CD4-positive, alpha-beta T cell treated with Interleukin-17A for 4 hours (primary cell): ENCODE results near the gene CTNNA2.

Experiments
- DNase-seq: peaks from one replicate; pipeline ENCODE4 v3.0.0-alpha.2; 2020; ENCODE audit warnings: mixed read lengths

CTNNA2 gene

GRCh38 chr2:79512442-79513401 is at the start of gene CTNNA2:
Gene CTNNA2 (plus strand): TSS chr2:79513051.
- no peak for DNase-seq

DNA sequence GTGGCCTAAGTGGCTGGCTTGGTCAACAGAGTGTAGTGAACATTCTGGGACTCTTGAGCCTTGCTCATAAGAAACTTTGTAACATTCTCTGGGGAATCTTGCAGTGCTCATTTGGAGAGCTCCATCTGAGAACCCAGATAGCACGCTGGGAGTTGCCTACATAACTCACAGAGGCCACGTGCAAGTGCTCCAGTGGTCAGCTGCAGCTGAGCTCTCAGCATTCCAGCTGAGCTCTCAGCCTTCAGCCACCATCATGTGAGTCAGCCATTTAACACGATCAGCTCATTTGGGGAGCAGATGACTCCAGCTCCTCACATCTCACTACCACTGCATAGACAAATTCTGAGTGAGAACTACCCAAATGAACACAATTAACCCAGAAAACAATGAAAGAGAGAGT is 25.5 kb upstream of the CTNNA2 start:
- DNase-seq, result no peak

DNA sequence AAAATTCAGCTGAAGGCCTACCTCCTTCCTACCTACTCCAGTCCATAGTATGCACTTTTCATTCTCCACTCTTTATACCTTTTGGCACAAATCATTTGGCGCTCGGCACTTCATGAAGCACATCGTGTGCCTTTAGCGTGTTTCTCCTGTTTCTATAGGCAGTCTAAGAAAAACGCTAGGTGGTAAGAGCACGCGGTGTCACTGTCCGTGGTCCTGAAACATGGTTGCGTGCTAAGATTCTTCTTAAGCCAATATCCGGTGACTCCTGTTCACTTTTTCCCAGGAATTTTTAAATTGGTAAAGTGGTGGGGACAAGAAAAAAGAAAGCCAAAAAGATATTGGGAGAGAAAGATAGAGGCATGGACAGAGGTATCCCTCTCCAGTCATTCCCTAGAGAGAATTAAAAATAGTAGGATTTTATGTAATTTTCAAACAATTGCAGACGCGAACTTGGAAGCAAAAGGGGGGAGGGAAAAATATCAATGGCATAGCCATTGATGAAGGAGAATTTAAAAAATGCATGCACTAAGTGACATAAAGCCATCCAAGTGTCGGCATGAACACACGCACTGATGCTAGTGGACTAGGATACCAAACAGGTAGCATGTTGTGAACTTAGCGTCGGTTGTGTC is 1.4 kb upstream of the CTNNA2 start:
- no peak for DNase-seq

DNA sequence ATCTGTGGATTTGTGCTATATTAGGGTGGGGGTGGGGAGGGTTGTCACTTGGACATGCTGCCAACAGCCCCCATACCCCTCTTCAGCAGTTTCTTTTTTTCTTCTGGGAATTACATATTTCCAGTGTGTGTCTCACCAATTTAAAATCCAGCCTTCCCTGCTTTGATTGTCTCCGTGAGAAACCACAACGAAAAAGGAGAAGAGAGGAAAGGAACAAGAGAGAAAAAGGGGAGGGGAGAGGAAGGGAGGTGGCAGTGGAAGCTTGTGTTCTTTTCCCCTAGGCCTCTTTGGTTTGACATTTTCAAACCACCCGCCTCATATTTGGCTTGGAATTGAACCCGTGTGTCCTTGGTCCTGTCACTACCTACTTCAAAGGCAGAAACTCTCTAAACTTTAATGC is 860 bp downstream of the CTNNA2 start:
- DNase-seq, result no peak

- no peak for DNase-seq
Measured at GRCh38 chr2:79529636-79530035, 16.8 kb downstream of the CTNNA2 start.

GRCh38 chr2:79530443-79530842 is 17.6 kb downstream of the CTNNA2 start:
- no peak for DNase-seq

- DNase-seq, result no peak
Measured at GRCh38 chr2:79547568-79547967, 34.7 kb downstream of the CTNNA2 start.

DNA sequence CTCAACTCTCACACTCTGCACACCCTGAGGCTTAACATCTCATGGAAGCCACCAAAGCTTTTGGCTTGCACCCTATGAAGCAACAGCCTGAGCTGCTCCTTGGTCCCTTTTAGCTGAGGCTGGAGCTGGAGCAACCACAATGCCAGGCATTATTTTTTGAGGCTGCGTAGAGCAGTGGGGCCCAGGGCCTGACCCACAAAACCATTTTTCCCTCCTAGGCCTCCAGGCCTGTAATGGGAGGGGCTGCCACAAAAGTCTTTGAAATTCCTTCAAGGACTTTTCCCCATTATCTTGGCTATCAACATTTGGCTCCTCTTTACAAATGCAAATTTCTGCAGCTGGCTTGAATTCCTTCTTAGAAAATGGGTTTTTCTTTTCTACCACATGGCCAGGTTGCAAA is 39.8 kb downstream of the CTNNA2 start:
- DNase-seq, result no peak

GRCh38 chr2:79554899-79555298 is 42.0 kb downstream of the CTNNA2 start:
- no peak for DNase-seq

DNA sequence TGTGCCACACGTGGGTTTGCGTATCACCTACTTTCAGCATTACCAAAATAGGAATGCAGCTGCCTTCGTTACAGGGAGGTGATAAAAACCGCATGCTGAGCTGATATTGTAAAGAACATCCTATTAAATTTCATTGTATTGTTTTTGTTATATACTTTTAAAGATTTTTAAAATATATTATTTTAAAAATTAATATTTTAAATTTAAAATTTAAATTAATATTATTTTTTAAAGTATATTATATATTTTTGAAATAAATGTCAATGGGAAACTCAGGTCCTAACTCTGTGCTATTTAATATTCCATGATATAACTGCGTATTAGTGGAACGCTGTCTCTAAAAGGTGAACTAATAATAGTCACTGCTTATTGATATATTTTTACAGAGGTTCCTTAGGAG is 51.2 kb downstream of the CTNNA2 start:
- DNase-seq, result no peak

DNA sequence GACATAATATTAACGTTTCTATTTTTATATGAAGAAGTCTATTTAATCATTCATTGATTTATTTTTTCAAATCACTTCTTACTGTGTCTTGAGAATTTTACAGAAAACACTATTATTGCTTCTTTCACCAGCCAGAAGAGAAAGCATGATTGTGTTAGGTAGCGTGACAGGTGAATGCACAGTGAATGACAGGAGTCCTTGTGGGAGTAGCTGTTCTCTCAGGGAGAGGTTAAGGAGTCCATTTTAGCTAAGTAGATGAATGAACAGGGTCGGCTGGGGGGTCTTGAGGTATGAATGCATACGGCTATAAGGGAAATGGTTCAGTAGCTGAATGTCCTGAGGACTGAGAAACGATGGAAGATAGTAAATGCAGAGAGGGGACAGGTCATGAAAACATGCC is 56.2 kb downstream of the CTNNA2 start:
- no peak for DNase-seq

GRCh38 chr2:79573895-79574674 is 61.2 kb downstream of the CTNNA2 start:
- no peak for DNase-seq

- no peak for DNase-seq
Measured at GRCh38 chr2:79576451-79576850, 63.6 kb downstream of the CTNNA2 start.

DNA sequence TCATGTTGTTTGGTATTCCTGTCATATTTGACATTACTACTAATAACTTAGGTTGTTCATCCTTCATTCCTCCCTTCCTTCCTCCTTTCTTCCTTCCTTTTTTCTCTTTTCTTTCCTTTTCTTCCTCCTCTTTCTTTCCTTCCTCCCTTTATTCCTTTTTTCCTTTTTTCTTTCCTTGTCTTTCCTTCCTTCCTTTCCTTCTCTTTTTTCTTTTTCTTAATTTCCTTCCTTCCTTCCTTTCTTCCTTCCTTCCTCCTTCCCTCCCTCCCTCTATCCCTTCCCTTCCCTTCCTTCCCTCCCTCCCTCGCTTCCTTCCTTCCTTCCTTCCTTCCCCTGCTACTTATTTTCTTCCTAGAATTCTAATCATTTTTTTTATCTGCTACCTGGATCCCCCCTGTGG is 66.1 kb downstream of the CTNNA2 start:
- no peak for DNase-seq

GRCh38 chr2:79580175-79580574 is 67.3 kb downstream of the CTNNA2 start:
- no peak for DNase-seq

DNA sequence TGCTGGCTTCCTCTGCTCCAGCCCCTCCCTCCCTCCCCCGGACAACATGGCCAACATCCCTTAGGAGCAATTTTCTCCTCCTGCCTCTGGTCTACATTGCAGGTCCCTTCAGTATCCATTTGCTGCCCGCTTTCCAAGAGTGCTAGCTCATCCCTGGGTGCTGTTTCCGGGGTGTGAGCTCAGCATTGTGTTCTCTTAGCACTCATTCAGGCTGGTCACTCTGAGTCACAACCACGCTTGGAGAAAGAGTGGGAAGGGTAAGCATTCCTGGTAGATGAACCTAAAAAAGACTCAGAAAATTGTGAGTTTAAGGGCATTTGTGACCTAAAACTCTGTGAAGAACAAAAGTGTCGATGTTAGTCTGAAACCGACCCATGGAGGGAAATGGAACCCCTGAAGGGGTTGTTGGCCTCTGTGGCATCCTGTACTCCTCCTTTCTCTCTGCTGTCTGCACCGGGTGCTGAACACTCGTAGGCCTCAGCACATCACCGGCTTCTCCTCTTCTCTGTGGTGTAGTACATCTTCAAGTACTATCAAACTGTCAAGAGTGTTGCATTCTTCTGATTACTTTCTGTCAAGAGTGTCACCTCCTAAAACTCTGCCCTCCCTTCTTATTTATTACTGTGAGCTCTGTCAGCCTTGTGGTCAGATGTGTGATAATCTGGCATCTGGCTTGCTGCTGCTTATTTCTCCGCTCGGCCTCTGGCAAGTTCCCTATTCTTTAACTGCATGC is 73.0 kb downstream of the CTNNA2 start:
- DNase-seq, result no peak

- no peak for DNase-seq
Measured at GRCh38 chr2:79591281-79591680, 78.4 kb downstream of the CTNNA2 start.

DNA sequence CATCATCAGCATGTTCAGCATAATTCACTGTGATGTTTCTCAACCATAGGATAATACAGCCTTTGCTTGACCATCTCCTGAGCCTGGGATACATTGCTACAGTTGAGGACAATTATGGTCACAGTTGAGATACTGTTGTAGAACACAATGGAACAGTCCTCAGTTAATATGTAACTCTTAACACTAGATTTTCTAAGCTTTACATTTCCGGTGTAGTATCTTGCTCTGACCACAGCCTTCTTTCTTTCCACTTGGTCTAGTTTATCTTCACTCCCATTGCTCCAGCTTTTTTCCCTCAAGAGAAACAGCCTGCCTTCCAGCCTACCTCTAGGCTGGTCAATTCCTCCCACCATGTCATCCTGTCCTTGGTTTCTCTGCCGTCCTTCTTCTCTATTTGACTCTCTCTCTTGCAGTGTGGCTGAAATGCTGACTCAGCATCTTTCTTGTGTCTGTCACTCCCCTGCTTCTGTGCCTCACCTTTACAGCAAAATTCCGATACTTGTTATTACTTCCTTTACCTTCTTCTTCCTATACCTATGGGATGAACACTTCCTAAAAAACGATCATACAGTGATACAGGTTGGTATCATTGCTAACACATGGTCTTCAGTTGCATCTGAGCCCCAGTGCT is 80.5 kb downstream of the CTNNA2 start:
- no peak for DNase-seq

- DNase-seq, result no peak
Measured at GRCh38 chr2:79596403-79596802, 83.6 kb downstream of the CTNNA2 start.

DNA sequence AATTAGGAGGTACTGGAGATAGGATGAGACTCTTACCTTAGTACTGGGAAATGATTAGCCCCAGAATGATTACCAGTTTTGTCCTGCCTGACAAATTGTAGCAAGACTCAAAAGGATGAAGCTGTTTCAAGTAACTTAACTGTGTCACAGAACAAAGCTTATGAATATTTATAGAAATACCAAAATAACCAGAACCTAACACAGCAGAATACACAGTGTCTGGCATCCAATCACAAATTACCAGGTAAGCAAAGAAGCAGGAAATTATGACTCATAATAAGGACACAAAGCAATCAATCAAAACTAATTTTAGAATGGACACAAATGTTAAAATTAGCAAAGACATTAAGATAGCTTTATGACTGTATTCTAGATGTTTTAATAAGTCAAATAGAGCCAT is 91.9 kb downstream of the CTNNA2 start:
- no peak for DNase-seq

- DNase-seq, result no peak
Measured at GRCh38 chr2:79611448-79612016, 98.7 kb downstream of the CTNNA2 start.

- no peak for DNase-seq
Measured at GRCh38 chr2:79612999-79613398, 100.1 kb downstream of the CTNNA2 start.
